ENCODE results near the gene SAMD8.
A peak's percentile ranks its signal among the peaks of the same experiment; 100 is the strongest.
"Not testable (repeated sequence)": the region's sequence is repeated elsewhere in the genome, so short reads cannot be mapped to it uniquely, and the experiment has no call there.

SAMD8 gene

GRCh38 chr10:75197906-75198305 is 86.5 kb downstream of the SAMD8 start:
- DNase-seq: no peak

- DNase-seq: not testable (repeated sequence)
Observed at GRCh38 chr10:75199949-75200348, 88.5 kb downstream of the SAMD8 start.

- no peak for DNase-seq
Observed at GRCh38 chr10:75201793-75202307, 90.4 kb downstream of the SAMD8 start.

GRCh38 chr10:75202321-75203045 is 91.0 kb downstream of the SAMD8 start:
- DNase-seq: no peak

GRCh38 chr10:75203046-75203620 is 91.7 kb downstream of the SAMD8 start:
- not testable (repeated sequence) for DNase-seq

GRCh38 chr10:75203724-75204123 is 92.3 kb downstream of the SAMD8 start:
- DNase-seq: no peak

GRCh38 chr10:75205908-75206307 is 94.5 kb downstream of the SAMD8 start:
- no peak for DNase-seq

- not testable (repeated sequence) for DNase-seq
Observed at GRCh38 chr10:75206638-75207037, 95.2 kb downstream of the SAMD8 start.

- no peak for DNase-seq
Observed at GRCh38 chr10:75207079-75207856, 95.8 kb downstream of the SAMD8 start.

GRCh38 chr10:75207857-75208144 is 96.3 kb downstream of the SAMD8 start:
- DNase-seq: no peak

GRCh38 chr10:75208181-75208580 is 96.7 kb downstream of the SAMD8 start:
- DNase-seq: no peak

- no peak for DNase-seq
Observed at GRCh38 chr10:75209086-75209920, 97.8 kb downstream of the SAMD8 start.

GRCh38 chr10:75209921-75210281 is 98.4 kb downstream of the SAMD8 start:
- DNase-seq: peak; percentile 55

- DNase-seq: peak; percentile 77
Observed at GRCh38 chr10:75210282-75211006, 99.0 kb downstream of the SAMD8 start, which contains the start of gene VDAC2. VDAC2 (plus strand) TSS chr10:75210796; CDS start chr10:75211159, 363 bp downstream.

GRCh38 chr10:75211007-75211691 is 99.7 kb downstream of the SAMD8 start:
- no peak for DNase-seq

- no peak for DNase-seq
Observed at GRCh38 chr10:75212343-75212742, 100.9 kb downstream of the SAMD8 start.

- DNase-seq: no peak
Observed at GRCh38 chr10:75220274-75220673, 108.8 kb downstream of the SAMD8 start.

- not testable (repeated sequence) for DNase-seq
Observed at GRCh38 chr10:75221492-75221891, 110.0 kb downstream of the SAMD8 start.

GRCh38 chr10:75223507-75223906 is 112.1 kb downstream of the SAMD8 start:
- no peak for DNase-seq

- DNase-seq: no peak
Observed at GRCh38 chr10:75226095-75226494, 114.6 kb downstream of the SAMD8 start.

GRCh38 chr10:75226656-75227055 is 115.2 kb downstream of the SAMD8 start:
- DNase-seq: no peak

GRCh38 chr10:75228278-75228677 is 116.8 kb downstream of the SAMD8 start:
- DNase-seq: no peak
